ENCODE data around the gene DHX35. TPM values are rescaled to one million over a fixed set of nuclear protein-coding genes. Genes with fewer than 3 reads are reported as not detected.

DHX35 gene
- total RNA-seq, 2 experiments from 2014 or later = 7.3 to 7.6 TPM

DNA sequence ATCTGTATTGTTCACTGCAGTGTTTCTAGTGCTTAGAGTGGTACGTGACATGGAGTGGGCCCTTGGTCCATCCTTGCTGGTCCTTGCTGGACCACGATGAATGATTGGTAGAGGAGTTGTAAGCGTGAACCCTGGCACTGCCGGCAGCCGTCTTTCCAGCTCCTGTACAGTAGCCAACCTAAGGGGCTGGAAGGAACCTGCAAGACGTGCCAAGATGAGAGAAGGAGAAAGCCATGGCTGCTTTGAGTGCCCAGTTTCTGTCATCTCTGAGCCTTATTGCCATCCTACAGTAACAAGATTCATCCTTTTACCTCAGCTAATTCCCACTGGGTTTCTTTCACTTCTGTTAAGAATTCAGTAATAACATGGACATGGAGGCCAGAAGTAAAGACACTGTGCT lies 5.9 kb downstream of the DHX35 start:
- DNase-seq (no peak), ATAC-seq (ENCODE audit: poor library complexity) (no peak)
- POLR2A ChIA-PET = no interaction called here
- H3K27me3 ChIP-seq (ENCODE audit: control insufficient read depth in 1 of 2, insufficient read depth in 2 of 2, low read length in 2 of 2) = no peaks in the 10 kb centered on the region
- H3K27ac ChIP-seq (ENCODE audit: low read depth in 1 of 2, low read length in 2 of 2) = no peak overlapping the region
- intact Hi-C loops (cut with DNase I, micrococcal nuclease) = loop anchor here in 1 of 2 experiments (10.0 kb wide), 1 partner anchor 493 kb away; the partner anchor contains the start of gene RALGAPB
- TF ChIP-seq, protein P1, sequence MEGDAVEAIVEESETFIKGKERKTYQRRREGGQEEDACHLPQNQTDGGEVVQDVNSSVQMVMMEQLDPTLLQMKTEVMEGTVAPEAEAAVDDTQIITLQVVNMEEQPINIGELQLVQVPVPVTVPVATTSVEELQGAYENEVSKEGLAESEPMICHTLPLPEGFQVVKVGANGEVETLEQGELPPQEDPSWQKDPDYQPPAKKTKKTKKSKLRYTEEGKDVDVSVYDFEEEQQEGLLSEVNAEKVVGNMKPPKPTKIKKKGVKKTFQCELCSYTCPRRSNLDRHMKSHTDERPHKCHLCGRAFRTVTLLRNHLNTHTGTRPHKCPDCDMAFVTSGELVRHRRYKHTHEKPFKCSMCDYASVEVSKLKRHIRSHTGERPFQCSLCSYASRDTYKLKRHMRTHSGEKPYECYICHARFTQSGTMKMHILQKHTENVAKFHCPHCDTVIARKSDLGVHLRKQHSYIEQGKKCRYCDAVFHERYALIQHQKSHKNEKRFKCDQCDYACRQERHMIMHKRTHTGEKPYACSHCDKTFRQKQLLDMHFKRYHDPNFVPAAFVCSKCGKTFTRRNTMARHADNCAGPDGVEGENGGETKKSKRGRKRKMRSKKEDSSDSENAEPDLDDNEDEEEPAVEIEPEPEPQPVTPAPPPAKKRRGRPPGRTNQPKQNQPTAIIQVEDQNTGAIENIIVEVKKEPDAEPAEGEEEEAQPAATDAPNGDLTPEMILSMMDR (IDR thresholded peaks at IDR 0.05) = no peak
- H3K36me3 ChIP-seq (ENCODE audit: insufficient read depth, low read length) = peaks cover 39% of the 10 kb centered on the region
- H3K4me1 ChIP-seq (ENCODE audit: insufficient read depth, low read length) = peaks cover under 1% of the 10 kb centered on the region
- CTCF ChIA-PET = no interaction called here
- H3K27ac Mint-ChIP-seq = no peak overlapping the region
- no peaks in the 10 kb centered on the region for H3K9me3 ChIP-seq (ENCODE audit: control insufficient read depth in 1 of 2, insufficient read depth in 1 of 2, low read length in 2 of 2)
- H3K4me1 Mint-ChIP-seq (ENCODE audit: low read depth) = peaks cover 23% of the 10 kb centered on the region
- H3K4me3 ChIP-seq (ENCODE audit: low read length) = no peak overlapping the region
- no peaks in the 10 kb centered on the region for H3K9me3 Mint-ChIP-seq
- no peak overlapping the region for H3K4me3 Mint-ChIP-seq
- no peaks in the 10 kb centered on the region for H3K27me3 Mint-ChIP-seq
- H3K36me3 Mint-ChIP-seq (ENCODE audit: low read depth) = peaks cover 60% of the 10 kb centered on the region

DNA sequence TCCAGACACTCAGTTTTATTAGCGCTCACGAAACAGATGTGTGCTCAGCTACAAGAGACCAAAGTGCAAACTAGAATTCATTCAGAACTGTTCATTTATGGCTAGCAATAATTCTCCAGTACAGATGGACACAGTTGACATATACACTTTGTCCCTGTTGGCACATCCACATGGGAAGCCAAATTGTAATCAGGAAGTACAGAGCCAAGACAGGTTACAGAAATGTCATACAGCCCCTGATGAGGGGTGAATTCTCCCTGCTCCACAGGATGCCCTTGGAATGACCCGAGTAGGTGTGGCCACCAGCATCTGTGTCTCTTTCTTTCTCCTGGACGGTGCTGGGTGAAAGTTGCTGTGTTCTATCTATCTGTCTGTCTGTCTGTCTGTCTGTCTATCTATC lies 7.6 kb downstream of the DHX35 start:
- TF ChIP-seq, protein P1 (IDR thresholded peaks at IDR 0.05) = no peak
- H3K4me1 ChIP-seq (ENCODE audit: insufficient read depth, low read length) = no peaks in the 10 kb centered on the region
- H3K9me3 ChIP-seq (ENCODE audit: control insufficient read depth in 1 of 2, insufficient read depth in 1 of 2, low read length in 2 of 2) = no peaks in the 10 kb centered on the region
- no peak overlapping the region for H3K27ac ChIP-seq (ENCODE audit: low read depth in 1 of 2, low read length in 2 of 2)
- H3K27me3 Mint-ChIP-seq = no peaks in the 10 kb centered on the region
- CTCF ChIA-PET = no interaction called here
- no peaks in the 10 kb centered on the region for H3K27me3 ChIP-seq (ENCODE audit: control insufficient read depth in 1 of 2, insufficient read depth in 2 of 2, low read length in 2 of 2)
- ATAC-seq (ENCODE audit: poor library complexity) = no peak
- peaks cover 19% of the 10 kb centered on the region for H3K4me1 Mint-ChIP-seq (ENCODE audit: low read depth)
- H3K4me3 Mint-ChIP-seq = no peak overlapping the region
- POLR2A ChIA-PET = no interaction called here
- DNase-seq = no peak
- H3K36me3 ChIP-seq (ENCODE audit: insufficient read depth, low read length) = peaks cover 50% of the 10 kb centered on the region
- no peak overlapping the region for H3K27ac Mint-ChIP-seq
- intact Hi-C loops (cut with DNase I, micrococcal nuclease) = loop anchor here in 1 of 2 experiments (10.0 kb wide), 1 partner anchor 495 kb away; the partner anchor contains the start of gene RALGAPB
- no peaks in the 10 kb centered on the region for H3K9me3 Mint-ChIP-seq
- H3K4me3 ChIP-seq (ENCODE audit: low read length) = no peak overlapping the region
- H3K36me3 Mint-ChIP-seq (ENCODE audit: low read depth) = peaks cover 73% of the 10 kb centered on the region

DNA sequence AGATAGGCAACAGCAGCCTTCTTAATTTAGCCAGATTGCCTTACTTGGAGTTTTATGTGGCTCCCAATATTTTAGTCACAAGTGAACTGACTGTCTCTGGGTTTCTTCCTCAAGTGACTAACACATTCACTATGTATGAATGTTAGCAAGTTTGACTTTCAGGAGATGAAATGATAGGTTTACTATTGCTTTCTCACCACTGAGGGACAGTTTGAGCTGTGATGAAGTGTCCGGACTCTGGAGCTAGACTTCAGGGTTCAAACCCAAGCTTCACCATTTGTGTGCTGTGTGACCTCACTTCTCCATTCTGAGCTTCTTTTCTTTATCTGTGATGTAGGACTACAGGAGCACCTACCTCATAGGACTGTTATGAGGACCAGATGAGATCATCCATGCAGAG lies 8.2 kb downstream of the DHX35 start:
- DNase-seq = no peak
- intact Hi-C loops (cut with DNase I, micrococcal nuclease) = no loop called here
- ChIA-PET CTCF (no interaction called here), POLR2A (interaction anchor here (1.4 kb wide), 1 partner anchor 8 kb away, joined by 4 read pairs; the partner anchor contains the start of gene DHX35)
- Histone ChIP-seq H3K4me3 (ENCODE audit: low read length) (no peak overlapping the region), H3K27me3 (ENCODE audit: control insufficient read depth in 1 of 2, insufficient read depth in 2 of 2, low read length in 2 of 2) (no peaks in the 10 kb centered on the region), H3K36me3 (ENCODE audit: insufficient read depth, low read length) (peaks cover 54% of the 10 kb centered on the region), H3K4me1 (ENCODE audit: insufficient read depth, low read length) (no peaks in the 10 kb centered on the region), H3K27ac (ENCODE audit: low read depth in 1 of 2, low read length in 2 of 2) (no peak overlapping the region), H3K9me3 (ENCODE audit: control insufficient read depth in 1 of 2, insufficient read depth in 1 of 2, low read length in 2 of 2) (no peaks in the 10 kb centered on the region)
- TF ChIP-seq, protein P1 (IDR thresholded peaks at IDR 0.05) = no peak
- H3K9me3 Mint-ChIP-seq = no peaks in the 10 kb centered on the region
- no peak for ATAC-seq (ENCODE audit: poor library complexity)
- peaks cover 73% of the 10 kb centered on the region for H3K36me3 Mint-ChIP-seq (ENCODE audit: low read depth)
- no peak overlapping the region for H3K27ac Mint-ChIP-seq
- H3K4me3 Mint-ChIP-seq = no peak overlapping the region
- H3K27me3 Mint-ChIP-seq = no peaks in the 10 kb centered on the region
- H3K4me1 Mint-ChIP-seq (ENCODE audit: low read depth) = peaks cover 13% of the 10 kb centered on the region
